A549 treated with CpdA at 1 μM for 4 hours (cell line): Measurements from ENCODE around the gene SLC45A2. TPM values are rescaled to one million over a fixed set of nuclear protein-coding genes. Genes with fewer than 3 reads are reported as not detected.

Experiments used
- total RNA-seq: library from RNA; stranded (reverse); fragments of 200-300 nt; extraction: Qiagen RNA extraction; gene quantifications from 5 replicates; pipeline ENCODE4 v1.2.3, GENCODE V29; 2022; ENCODE audit warnings: low read depth

SLC45A2 gene, protein sequence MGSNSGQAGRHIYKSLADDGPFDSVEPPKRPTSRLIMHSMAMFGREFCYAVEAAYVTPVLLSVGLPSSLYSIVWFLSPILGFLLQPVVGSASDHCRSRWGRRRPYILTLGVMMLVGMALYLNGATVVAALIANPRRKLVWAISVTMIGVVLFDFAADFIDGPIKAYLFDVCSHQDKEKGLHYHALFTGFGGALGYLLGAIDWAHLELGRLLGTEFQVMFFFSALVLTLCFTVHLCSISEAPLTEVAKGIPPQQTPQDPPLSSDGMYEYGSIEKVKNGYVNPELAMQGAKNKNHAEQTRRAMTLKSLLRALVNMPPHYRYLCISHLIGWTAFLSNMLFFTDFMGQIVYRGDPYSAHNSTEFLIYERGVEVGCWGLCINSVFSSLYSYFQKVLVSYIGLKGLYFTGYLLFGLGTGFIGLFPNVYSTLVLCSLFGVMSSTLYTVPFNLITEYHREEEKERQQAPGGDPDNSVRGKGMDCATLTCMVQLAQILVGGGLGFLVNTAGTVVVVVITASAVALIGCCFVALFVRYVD
- total RNA-seq = 0.07 to 0.16 TPM in 2 of 5 replicates, not detected in the others

DNA sequence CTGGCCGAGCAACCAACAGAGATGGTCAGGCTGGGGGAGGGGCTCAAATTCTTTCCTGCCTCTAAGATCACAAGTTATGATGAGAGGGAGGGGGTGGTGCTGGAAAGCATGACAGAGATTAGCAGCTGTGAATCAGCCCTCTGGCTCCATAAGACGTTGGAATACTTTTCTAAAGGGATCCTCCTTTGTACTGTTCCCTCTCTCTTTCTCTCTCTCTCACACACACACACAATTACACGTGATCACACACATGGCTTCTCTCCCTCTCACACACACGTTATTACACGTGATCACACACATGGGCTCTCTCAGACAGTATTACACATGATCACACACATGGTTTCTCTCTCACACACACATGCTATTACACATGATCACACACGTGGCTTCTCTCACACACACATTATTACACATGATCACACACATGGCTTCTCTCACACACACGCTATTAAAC, at the start of gene SLC45A2:
Gene SLC45A2 (minus strand): TSS at position 23 of the 454 bp plus-strand sequence. CDS start 110 bp downstream, outside the sequence.

DNA sequence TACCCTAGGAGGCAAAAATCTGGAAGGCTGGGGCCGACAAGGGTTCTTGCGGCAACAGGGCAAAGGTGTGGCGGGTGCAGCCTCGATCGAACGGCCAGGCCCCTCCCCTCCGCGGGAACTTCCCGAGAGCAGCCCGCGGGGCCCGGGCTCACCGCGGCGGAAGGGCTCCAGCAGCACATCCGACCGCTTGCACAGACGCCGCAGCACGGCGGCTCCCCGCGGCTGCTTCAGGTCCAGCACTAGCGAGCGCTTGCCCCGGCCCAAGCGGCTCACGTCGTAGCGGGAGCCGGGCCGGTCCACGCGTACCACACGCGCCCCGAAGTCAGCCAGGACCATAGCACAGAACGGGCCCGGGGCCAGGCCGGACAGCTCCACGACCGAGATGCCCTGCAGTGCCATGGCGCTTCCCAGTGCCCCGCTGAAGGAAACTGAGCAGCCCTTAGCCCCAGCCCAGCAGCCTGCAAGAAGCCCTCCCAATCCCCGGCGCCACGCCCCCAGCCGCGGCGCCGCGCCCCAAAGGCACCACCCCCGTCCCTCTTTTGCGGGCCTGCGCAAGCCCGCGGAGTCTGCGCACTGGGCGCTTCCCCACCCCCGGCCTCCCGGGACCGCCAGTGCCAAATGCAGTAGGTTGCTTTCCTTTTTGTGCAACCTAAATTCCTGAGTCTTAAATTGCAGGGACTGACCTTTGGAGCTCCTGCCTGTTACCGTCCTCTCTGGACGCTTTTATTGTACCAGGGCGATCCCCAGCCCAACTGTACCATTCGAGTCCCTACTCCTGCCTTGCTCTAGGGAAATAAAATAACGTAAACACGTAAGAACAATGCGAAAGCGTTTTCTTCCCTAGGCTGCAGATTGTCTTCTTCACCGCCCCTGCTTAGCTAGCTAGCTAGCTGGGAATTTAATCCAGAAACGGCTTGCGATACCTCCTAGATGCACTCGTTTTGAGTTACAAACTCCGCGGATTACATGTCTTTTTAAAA, 23.4 kb upstream of the SLC45A2 start, which contains the start of gene AMACR:
Gene AMACR (minus strand): TSS at position 430 of the 980 bp plus-strand sequence. CDS start 31 bp downstream, at position 399.

DNA sequence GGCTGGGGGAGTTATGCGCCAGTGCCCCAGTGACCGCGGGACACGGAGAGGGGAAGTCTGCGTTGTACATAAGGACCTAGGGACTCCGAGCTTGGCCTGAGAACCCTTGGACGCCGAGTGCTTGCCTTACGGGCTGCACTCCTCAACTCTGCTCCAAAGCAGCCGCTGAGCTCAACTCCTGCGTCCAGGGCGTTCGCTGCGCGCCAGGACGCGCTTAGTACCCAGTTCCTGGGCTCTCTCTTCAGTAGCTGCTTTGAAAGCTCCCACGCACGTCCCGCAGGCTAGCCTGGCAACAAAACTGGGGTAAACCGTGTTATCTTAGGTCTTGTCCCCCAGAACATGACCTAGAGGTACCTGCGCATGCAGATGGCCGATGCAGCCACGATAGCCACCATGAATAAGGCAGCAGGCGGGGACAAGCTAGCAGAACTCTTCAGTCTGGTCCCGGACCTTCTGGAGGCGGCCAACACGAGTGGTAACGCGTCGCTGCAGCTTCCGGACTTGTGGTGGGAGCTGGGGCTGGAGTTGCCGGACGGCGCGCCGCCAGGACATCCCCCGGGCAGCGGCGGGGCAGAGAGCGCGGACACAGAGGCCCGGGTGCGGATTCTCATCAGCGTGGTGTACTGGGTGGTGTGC, 48.0 kb downstream of the SLC45A2 start, which contains the start of gene RXFP3:
Gene RXFP3 (plus strand): TSS at position 6 of the 636 bp plus-strand sequence. CDS start 355 bp downstream, at position 361.

Other genes with a start within 250 kb of the SLC45A2 start
- gene ADAMTS12, start 92.7 kb downstream of the SLC45A2 start, total RNA-seq = 6.5 to 8.6 TPM (median 7.4 TPM) in 5 replicates
- not detected in 5 replicates for gene RXFP3, start 48.3 kb downstream of the SLC45A2 start, total RNA-seq
- gene AMACR, start 23.4 kb upstream of the SLC45A2 start, total RNA-seq = 12.7 to 16.5 TPM (median 14.1 TPM) in 5 replicates
- gene C1QTNF3, start 58.5 kb upstream of the SLC45A2 start, total RNA-seq = 0.15 to 0.22 TPM (median 0.15 TPM) in 3 of 5 replicates, not detected in the others